ENCODE results near the gene TCEAL6.
"Not testable (repeated sequence)": the region's sequence is repeated elsewhere in the genome, so short reads cannot be mapped to it uniquely, and the experiment has no call there.

The TCEAL6 gene

DNA sequence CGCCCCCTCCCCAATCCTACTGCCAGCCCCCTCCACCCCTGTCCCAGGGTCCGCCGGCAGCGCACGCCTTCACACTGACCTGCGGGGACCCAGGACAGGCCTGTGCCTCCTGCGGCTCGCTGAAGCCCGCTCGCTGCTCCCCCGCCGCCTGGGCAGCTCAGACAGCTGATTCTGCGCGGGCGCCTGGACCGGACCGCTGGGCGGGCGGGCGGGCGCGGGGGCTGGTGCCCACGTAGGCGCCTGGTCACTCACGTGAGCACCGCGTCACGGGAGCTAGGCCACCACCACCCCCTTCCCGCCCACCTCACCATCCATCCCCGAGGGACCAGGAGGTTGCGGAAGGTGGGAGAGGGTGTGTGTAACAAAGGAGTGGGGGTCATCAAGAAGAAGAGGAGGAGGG is at the start of gene TCEAL6:
Gene TCEAL6 (minus strand): TSS at position 208 of the 400 bp plus-strand sequence.
- DNase-seq (ENCODE audit: low read depth): not testable (repeated sequence)

DNA sequence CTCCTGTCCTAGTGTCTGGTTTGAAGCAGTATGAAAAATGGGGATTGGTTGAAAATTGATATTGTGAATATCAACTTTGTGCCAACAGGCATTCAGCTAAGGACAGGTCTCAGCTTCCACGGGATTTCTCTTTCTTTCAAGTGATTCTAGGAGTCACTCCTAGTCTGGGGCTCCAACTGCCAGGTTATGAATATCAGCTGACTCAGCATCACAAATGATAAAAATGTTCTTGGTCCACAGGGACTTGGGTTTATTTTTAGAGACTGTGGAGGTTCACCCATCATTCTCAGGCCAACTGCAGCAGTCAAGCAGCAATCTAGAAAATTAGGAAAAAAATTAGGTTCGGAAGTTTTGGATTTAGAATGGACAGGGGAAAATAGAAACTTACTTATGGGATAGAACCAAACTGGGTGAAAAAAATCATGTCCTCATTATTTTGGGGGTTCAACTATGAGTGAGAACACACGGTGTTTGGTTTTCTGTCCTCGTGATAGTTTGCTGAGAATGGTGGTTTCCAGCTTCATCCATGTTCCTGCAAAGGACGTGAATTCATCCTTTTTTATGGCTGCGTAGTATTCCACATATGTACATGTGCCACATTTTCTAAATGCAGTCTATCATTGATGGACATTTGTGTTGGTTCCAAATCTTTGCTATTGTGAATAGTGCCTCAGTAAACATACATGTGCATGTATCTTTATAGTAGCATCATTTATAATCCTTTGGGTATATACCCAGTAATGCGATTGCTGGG is 43.9 kb upstream of the TCEAL6 start:
- DNase-seq (ENCODE audit: low read depth): no peak

DNA sequence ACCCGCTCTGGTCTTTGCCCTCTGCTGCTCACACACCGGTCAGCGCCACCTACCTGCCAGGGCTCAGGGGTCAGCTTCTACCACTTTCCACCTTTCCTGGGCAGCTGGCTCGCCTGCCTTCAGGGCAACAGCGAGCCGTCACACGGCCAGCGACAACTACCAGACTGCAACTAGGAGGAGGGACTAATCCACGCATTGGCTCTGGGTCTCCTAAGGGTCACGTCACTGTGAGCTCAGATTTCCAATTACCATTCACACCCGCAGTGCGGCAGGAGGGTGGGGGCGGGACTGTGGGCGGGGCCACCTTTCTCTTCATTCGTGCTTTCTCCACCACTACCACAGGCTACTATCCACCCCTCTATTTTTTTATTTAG is 13.5 kb upstream of the TCEAL6 start, which contains the start of gene BEX5:
Gene BEX5 (minus strand): TSS at position 172 of the 374 bp plus-strand sequence. CDS start 1,712 bp downstream, outside the sequence.
- DNase-seq (ENCODE audit: low read depth): peak; percentile 15

DNA sequence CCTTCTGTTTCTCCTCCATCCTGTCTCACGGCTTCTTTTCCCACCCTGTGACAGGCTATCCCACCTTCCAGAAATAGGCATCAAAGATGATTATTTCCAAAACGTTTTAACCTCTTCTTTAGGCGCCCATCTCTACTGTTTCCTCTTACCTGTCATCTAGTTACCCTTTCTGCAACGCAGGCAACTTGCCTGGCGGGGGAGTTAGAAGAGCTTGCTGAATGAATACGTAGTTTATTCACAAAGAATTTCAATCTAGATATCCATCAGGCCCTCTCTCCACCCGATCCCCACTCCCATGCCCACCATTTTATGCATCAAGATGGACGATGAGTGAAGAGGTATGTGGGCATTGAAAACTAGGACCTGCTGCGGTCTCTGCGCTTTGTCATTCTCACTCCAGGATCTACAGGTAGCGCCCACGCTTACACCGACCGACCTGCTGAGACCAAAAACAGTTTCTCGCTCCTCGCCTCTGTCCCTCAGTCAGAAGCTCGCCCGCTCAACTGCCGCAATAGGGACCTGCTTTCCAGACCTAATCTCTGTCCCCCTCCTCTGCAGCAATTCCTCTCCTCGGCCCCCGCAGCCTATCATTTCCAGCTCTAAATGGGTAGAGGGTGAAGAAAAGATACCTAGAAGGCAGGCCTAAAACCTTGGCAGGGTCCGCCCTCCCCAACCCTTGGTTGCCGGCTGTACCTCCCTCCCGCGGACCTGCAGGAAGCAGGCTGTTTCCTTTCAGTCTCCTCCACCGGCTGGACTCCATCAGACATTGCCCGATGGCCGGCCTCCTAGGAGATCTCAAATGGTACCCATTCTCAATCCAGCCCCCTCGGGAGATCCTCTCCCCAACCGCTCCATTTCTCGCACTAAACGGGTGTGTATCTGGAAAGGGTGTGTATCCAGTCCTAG is 12.9 kb upstream of the TCEAL6 start:
- no peak for DNase-seq (ENCODE audit: low read depth)

DNA sequence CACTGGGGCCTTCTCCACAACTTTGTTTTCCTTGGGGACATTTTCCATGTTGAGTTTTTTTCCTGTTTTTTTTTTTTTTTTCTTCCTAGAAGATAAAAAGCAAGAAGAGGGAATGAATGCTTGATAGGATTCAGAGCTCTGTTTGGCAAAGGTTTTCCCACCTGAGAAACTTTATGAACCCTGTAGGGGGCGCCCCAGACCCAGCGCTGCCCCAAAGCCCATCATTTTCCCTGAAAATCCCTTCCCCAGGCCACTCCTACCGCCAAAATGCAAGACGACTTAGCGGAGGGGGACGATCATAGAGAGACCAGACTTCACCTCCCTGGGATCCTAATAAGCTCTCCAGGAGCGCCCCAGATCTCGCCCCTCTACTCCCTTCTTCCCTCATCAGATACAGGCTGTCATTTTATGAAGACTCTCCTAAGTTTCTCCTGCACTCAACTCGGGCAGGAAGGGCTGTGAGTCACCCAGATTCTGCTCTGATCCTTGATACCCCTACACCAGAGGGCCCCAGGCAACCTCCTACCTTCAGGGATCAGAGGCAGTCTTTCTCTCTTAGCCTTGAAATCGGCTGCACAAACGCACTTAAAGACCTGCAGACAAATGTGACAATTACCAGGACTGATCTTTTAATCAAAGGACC is 12.1 kb upstream of the TCEAL6 start:
- no peak for DNase-seq (ENCODE audit: low read depth)

DNA sequence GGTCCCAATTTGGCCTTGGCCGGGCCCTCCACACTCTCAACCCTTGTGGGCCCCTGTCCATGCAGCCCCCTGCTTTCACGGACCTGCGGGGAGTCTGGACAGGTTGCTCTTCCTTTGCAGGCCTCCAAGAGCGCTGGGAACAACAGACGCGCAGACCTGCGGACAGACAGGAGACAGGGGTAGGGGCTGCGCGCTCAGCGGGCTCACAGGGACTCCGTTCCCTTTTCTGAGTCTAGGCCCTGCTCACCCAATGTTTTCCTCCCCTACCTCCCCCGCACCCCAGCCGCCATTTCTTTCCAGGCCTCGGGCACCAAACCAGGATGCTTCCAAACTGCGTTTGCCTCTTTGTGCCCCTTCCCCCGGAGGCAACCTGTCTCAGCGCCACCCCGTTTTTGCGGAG is 650 bp downstream of the TCEAL6 start:
- DNase-seq (ENCODE audit: low read depth): not testable (repeated sequence)

DNA sequence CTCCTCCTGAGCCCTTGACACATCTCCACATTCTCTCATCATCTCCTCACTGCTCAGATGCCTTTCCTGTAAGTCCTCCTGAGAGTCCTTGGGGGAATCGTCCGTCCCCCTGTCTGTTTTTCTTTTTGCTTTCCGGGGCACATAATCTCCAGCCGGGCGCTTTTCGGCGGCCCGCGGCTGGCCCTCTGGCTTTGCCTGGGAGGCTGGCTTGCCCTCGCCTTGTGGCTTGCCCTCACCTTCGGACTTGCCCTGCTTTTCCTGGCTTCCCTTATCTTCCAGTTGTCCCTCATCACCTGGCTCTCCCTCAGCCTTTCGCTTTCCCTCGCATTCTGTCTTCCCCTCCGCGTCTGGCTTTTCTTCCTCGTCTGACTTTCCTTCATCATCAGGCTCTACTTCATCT is 1.4 kb downstream of the TCEAL6 start:
- not testable (repeated sequence) for DNase-seq (ENCODE audit: low read depth)

DNA sequence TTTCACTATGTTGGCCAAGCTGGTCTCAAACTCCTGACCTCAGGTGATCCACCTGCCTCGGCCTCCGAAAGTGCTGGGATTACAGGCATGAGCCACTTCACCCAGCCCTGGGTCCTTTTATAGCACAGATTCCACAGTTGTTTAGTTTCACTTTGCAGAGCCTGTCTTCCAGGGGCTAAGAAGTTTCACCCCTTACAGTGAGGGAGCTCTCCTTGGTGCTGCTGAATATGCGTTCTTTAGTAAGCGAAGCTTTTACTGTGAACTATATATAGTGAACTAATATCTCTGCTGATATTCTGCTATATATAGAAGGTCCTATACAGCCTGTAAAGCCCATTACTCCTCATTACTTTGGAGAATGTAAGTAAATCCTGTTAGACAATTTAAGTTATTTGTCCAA is 4.2 kb downstream of the TCEAL6 start:
- DNase-seq (ENCODE audit: low read depth): peak; percentile 19

DNA sequence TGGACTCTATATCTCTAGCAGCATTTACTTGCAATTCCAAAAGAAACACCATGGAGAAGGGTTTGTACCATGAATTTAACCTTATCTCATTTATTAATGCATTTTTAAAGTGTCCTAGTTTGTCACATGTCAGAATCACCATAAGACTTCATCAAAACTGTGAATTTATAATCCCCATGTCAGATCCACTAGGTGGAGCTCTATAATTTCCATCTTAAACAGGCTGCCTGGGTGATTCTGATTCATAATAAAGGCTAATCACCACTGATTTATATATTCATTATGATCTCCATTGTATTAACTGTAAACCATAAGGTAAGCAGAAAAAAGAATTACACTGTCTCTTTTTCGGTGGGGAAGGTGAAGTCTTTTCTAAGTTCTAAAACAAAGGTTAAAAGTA is 12.8 kb downstream of the TCEAL6 start:
- DNase-seq (ENCODE audit: low read depth): peak; percentile 8

DNA sequence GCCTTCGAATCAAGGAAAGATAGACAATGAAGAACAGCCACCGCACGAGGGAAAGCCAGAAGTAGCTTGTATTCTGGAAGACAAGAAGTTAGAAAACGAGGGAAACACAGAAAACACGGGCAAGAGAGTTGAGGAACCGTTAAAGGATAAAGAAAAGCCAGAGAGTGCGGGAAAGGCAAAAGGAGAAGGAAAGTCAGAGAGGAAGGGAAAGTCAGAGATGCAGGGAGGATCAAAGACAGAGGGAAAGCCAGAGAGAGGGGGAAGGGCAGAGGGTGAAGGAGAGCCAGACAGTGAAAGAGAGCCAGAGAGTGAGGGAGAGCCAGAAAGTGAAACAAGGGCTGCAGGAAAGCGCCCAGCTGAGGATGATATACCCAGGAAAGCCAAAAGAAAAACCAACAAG is 15.4 kb downstream of the TCEAL6 start:
- DNase-seq (ENCODE audit: low read depth): no peak

DNA sequence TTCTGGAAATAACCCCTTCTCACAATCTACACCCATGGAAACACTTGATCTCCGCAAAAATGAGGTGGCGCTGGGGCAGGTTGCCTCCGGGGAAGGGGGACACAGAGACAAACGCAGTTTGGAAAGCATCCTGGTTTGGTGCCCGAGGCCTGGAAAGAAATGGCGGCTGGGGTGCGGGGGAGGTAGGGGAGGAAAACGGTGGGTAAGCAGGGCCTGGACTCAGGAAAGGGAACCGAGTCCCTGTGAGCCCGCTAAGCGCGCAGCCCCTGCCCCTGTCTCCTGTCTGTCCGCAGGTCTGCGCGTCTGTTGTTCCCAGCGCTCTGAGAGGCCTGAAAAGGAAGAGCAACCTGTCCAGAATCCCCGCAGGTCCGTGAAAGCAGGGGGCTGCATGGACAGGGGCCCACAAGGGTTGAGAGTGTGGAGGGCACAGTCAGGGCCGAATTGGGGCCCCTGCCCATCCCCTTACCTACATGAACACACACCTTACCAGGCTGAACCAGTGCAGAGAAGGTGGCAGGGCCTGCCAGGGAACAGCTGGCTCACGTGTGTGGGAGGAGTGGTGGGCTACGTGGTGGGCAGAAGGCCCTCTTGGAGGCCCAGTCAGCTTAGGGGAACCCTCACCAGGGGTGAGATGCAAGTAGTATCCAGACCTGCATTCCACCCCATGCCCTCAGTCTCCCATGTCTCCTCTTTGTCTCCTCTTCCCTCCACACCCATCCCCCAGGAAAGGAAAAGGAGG is 16.0 kb downstream of the TCEAL6 start:
- DNase-seq (ENCODE audit: low read depth): not testable (repeated sequence)

DNA sequence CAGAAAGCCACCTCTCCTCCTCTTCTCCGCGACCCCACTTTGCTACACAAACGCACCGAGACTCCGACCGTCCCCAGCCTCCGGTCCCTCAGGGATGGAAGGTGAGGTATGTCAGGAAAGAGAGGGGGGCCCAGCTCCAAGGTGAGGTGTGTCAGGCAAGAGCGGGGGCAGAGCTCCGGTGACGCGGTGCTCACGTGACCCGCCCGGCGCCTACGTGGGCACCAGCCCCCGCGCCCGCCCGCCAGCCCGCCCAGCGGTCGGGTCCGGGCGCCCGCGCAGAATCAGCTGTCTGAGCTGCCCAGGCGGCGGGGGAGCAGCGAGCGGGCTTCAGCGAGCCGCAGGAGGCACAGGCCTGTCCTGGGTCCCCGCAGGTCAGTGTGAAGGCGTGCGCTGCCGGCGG is 16.8 kb downstream of the TCEAL6 start, which contains the start of gene TCEAL2:
Gene TCEAL2 (plus strand): TSS at position 244 of the 400 bp plus-strand sequence. CDS start 1,152 bp downstream, outside the sequence.
- DNase-seq (ENCODE audit: low read depth): not testable (repeated sequence)

DNA sequence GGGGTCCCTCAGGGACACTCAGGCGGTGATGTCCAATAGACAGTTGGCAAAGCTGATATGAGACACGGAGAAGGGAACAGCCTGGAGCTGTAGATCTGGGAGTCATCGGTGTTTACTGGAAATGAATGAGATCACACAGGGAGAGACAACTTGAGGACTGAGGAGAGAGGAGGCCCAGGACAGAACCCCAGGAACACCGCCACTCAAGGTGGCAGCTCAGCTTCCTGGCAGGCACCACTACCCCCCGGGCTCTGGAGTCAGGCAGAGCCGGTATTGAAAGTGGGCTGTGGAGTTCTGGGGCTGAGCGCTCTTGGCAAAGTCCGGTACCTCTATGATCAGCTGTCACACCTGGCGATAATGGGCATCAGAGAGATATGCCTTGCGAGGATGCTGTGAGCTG is 17.3 kb downstream of the TCEAL6 start:
- DNase-seq (ENCODE audit: low read depth): not testable (repeated sequence)

DNA sequence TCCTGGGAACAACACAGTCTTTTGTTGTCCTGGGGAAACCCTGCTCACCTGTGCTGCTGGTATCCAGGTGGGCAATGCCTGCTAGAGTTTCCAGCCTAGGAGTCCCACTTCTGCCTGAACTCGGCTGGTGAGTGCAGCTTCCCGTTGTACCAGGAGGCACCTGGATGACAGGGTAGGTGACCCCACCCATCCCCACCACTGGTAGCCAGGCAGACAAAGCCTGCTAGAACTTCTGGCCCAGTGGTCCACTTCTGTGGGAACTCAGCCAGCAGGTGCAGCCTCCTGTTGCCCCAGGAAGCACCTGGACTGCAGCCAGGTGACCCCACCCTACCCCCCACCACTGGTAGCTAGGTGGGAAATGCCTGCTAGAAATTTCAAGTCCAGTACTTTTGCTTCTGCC is 26.5 kb downstream of the TCEAL6 start:
- DNase-seq (ENCODE audit: low read depth): no peak

DNA sequence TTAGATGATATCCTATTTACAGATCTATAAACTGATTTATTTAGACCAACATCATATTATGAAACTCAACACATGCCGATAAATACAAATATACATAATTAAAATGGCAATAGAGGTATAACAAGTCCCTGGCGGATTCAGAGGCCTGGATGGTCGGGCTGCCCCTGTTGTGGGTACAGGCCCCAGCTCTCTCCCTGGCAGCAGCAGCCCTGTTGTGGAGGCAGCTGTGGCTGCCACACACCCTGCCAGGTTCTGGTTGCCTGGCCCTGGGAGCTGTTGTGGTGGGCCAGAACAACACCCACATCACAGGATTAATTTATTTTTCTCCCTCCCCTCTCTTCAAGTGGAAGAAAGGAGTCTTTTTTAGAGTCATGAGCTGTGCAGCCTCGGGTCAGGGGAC is 28.9 kb downstream of the TCEAL6 start:
- no peak for DNase-seq (ENCODE audit: low read depth)
